ENCODE measurements around the gene OR4S2. TPM values are rescaled to one million over a fixed set of nuclear protein-coding genes. Genes with fewer than 3 reads are reported as not detected.

Gene OR4S2
- total RNA-seq: not detected in 2 replicates

GRCh38 chr11:55648027-55648426, at the start of gene OR4S2:
Gene OR4S2, plus strand, starts transcription at chr11:55648327. Its CDS starts 2,577 bp downstream, at chr11:55650904.
- intact Hi-C loops (cut with micrococcal nuclease): no loop called here

GRCh38 chr11:55607545-55607944, 40.6 kb upstream of the OR4S2 start, which contains the start of gene OR4C11:
Gene OR4C11, minus strand, starts transcription at chr11:55607645. Its CDS starts 3,272 bp downstream, at chr11:55604373.
- intact Hi-C loops (cut with micrococcal nuclease): no loop called here

DNA sequence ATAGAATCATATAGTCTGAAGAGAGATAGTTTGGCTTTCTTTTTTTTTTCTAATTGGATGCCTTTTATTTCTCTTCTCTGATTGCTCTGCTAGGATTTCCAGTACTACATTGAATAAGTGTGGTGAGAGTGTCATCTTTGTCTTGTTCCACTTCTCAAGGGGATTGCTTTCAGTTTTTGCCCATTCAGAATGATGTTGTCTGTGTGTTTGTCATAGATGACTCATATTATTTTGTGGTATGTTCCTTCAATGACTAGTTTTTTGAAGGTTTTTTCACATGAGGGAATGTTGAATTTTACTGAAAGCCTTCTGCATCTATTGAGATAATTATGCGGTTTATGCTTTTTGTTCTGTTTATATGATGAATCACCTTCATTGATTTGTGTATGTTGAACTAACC, 23.6 kb upstream of the OR4S2 start:
- intact Hi-C loops (cut with micrococcal nuclease): no loop called here

DNA sequence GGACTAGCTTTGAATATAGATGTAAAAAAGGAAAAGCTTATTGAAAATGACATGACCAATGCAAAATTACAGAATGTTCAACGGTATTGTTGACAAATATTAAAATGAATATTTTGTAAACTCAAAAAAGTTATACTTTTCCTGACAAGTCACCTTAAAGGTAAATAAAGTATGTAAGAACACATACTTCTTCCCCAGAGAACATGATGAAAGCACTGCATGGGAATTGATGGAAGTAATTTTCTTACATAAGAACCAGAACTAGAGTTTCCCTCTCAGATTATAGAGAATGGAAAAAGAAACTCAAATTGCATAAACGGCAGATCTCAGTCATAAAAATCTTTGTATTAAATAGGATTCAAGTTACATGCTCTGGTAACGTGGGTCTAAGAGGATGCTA, 13.3 kb upstream of the OR4S2 start, which contains the start of gene OR4P4:
OR4P4 (plus strand) TSS at position 301 of the 400 bp plus-strand sequence.
- intact Hi-C loops (cut with micrococcal nuclease): no loop called here

DNA sequence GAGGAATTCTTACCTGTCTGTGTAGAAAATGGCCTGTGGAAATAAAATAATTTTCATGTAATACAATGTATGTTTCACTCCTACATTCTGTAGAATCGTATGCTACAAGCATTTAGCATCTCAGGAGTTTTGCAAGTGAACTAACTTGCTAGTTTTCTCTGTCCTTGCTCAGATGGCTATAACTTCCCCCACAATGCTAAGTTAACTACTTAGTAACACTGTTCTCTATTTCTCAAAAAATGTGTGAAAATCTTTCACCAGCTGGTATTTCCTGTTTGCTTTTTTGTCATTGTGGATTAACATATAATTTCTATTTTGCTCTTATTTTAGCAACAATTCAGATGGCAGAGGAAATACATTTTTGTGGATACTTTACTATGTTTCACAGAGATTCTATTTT, 4.4 kb downstream of the OR4S2 start:
- intact Hi-C loops (cut with micrococcal nuclease): no loop called here

- intact Hi-C loops (cut with micrococcal nuclease): no loop called here
Observed at GRCh38 chr11:55655096-55655495, 7.0 kb downstream of the OR4S2 start.

DNA sequence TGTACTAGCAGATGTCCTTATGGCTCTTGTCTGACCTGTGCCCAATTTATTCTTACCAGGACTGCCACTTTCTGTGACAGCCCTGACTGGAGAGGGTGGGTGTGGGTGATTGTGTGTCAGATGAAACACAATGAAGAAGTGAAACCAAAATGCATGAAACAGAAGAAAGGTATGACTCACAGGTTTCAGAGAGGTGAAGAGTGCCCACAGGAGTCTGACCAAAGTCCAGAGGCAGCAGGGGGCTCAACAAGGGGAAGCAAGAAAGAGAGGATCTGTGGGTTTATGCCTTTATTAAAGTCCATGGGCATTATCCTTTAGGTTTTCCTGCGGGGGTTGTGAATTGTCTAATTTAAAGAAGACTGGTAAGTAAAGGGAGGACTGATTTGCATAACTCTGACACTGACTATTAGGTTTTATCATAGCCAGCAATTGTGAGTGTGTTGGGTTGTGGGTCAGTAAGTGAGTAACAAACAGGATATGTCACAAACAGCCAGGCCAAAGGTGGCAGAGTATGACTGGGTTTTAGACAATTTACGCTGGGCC, 10.0 kb downstream of the OR4S2 start:
- intact Hi-C loops (cut with micrococcal nuclease): no loop called here

DNA sequence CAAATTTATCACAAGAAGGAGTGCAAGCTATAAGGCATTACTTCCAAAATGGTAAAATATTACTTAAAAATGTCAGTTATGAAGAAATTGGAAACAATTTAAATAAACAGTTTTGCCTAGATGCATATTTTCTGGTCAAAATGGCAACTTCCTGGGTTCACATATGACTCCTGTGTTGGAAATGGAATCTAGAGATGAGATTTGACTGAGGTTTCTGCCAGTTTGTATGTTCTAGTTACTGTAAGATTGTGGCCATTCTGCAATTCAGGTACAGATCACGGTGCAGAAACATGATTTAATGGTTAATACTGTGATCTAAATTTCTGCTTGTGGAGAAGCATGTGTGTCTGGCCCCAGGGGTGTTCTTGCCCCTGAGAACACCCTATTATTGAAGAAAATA, 10.5 kb downstream of the OR4S2 start:
- intact Hi-C loops (cut with micrococcal nuclease): no loop called here

DNA sequence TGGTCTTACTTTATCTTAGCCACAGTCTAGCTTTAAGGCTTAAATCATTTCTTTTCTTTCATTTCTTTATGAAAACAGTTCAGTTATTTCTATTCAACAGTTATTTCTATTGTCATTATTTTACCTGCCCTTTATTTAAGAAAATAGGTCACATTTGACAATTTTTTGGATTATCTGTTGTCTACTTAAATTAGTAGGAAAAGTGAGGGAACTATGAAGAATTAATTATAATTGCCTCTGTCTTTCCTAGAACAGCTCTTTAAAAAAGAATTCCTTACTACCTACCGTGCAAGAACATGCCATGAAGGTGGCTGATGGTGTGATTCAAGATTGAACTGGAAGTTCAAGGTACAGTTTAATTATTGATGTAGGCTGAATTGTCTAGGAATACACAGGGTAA, 13.8 kb downstream of the OR4S2 start, which contains the start of gene OR4C6:
OR4C6 (plus strand) TSS at position 301 of the 400 bp plus-strand sequence. CDS start 2,966 bp downstream, outside the sequence.
- intact Hi-C loops (cut with micrococcal nuclease): no loop called here

- intact Hi-C loops (cut with micrococcal nuclease): no loop called here
Observed at GRCh38 chr11:55669376-55669775, 21.2 kb downstream of the OR4S2 start.

- intact Hi-C loops (cut with micrococcal nuclease): no loop called here
Observed at GRCh38 chr11:55673860-55674259, 25.7 kb downstream of the OR4S2 start.

- intact Hi-C loops (cut with micrococcal nuclease): no loop called here
Observed at GRCh38 chr11:55697817-55698216, 49.7 kb downstream of the OR4S2 start.

GRCh38 chr11:55701429-55701828, 53.3 kb downstream of the OR4S2 start:
- intact Hi-C loops (cut with micrococcal nuclease): no loop called here

Other genes starting within 250 kb of the OR4S2 start
- gene OR4C15, start 93.9 kb upstream of the OR4S2 start, total RNA-seq: not detected in 2 replicates
- not detected in 2 replicates for gene OR4C16, start 76.2 kb upstream of the OR4S2 start, total RNA-seq
- gene OR4C11, start 40.7 kb upstream of the OR4S2 start, total RNA-seq: not detected in 2 replicates
- gene OR4P4, start 13.2 kb upstream of the OR4S2 start, total RNA-seq: not detected in 2 replicates
- gene OR4C6, start 13.9 kb downstream of the OR4S2 start, total RNA-seq: not detected in 2 replicates
- gene OR5D13, start 125.1 kb downstream of the OR4S2 start, total RNA-seq: not detected in 2 replicates
- not detected in 2 replicates for gene OR5D14, start 147.2 kb downstream of the OR4S2 start, total RNA-seq
- gene OR5L1, start 163.0 kb downstream of the OR4S2 start, total RNA-seq: not detected in 2 replicates
- gene OR5D18, start 171.3 kb downstream of the OR4S2 start, total RNA-seq: not detected in 2 replicates
- not detected in 2 replicates for gene OR5L2, start 178.9 kb downstream of the OR4S2 start, total RNA-seq
- not detected in 2 replicates for gene OR5D16, start 190.4 kb downstream of the OR4S2 start, total RNA-seq
- gene TRIM51, start 235.0 kb downstream of the OR4S2 start, total RNA-seq: not detected in 2 replicates